ENCODE data around the gene C11orf87.

The C11orf87 gene

GRCh38 chr11:109454857-109455256 lies 32.9 kb downstream of the C11orf87 start:
- H3K9me3 ChIP-seq (ENCODE audit: control insufficient read depth, low read depth, low read length), result no peaks in the 10 kb centered on the region
- H3K36me3 ChIP-seq (ENCODE audit: control insufficient read depth, low read depth, low read length), result no peaks in the 10 kb centered on the region
- H3K27me3 ChIP-seq (ENCODE audit: control insufficient read depth, insufficient read depth, low read length), result no peaks in the 10 kb centered on the region
- no peak overlapping the region for H3K9ac ChIP-seq (ENCODE audit: low read length)
- H3K4me3 ChIP-seq (ENCODE audit: low read length), result no peak overlapping the region
- no peaks in the 10 kb centered on the region for H3K4me1 ChIP-seq (ENCODE audit: control insufficient read depth, low read depth, low read length)
- H3K27ac ChIP-seq (ENCODE audit: low read length), result no peak overlapping the region
